Activated naive CD8-positive, alpha-beta T cell (primary cell): ENCODE measurements around the gene SUMO2.
"Not testable (repeated sequence)": the region's sequence is repeated elsewhere in the genome, so short reads cannot be mapped to it uniquely, and the experiment has no call there.

Experiments used
- H3K27ac Mint-ChIP-seq: one replicate; pipeline ENCODE4 v1.8.0; 2021; ENCODE audit warnings: mixed read lengths
- H3K27me3 Mint-ChIP-seq: one replicate; pipeline ENCODE4 v1.8.0; 2021; ENCODE audit warnings: mixed read lengths
- H3K36me3 Mint-ChIP-seq: one replicate; pipeline ENCODE4 v1.8.0; 2021; ENCODE audit warnings: mixed read lengths
- H3K4me1 Mint-ChIP-seq: one replicate; pipeline ENCODE4 v1.8.0; 2021; ENCODE audit warnings: low read depth, mixed read lengths
- H3K4me3 Mint-ChIP-seq: one replicate; pipeline ENCODE4 v1.8.0; 2021; ENCODE audit warnings: mild to moderate bottlenecking, mixed read lengths
- H3K9me3 Mint-ChIP-seq: one replicate; pipeline ENCODE4 v1.8.0; 2021; ENCODE audit warnings: low read depth, mixed read lengths

The SUMO2 gene

GRCh38 chr17:75138519-75138918 lies 44.2 kb downstream of the SUMO2 start:
- H3K4me3 Mint-ChIP-seq: no peak overlapping the region

GRCh38 chr17:75137762-75138161 lies 45.0 kb downstream of the SUMO2 start:
- H3K9me3 Mint-ChIP-seq, H3K27me3 Mint-ChIP-seq, H3K4me1 Mint-ChIP-seq, H3K4me3 Mint-ChIP-seq, H3K27ac Mint-ChIP-seq, H3K36me3 Mint-ChIP-seq: not testable (repeated sequence)

More at GRCh38 chr17:75138519-75138918, 44.2 kb downstream of the SUMO2 start:
- Mint-ChIP-seq H3K27me3 (no peaks in the 10 kb centered on the region), H3K4me1 (peaks cover 10% of the 10 kb centered on the region), H3K9me3 (no peaks in the 10 kb centered on the region), H3K27ac (no peak overlapping the region), H3K36me3 (no peaks in the 10 kb centered on the region)

GRCh38 chr17:75135946-75136345 lies 46.8 kb downstream of the SUMO2 start:
- Mint-ChIP-seq H3K27ac (no peak overlapping the region), H3K27me3 (no peaks in the 10 kb centered on the region), H3K9me3 (no peaks in the 10 kb centered on the region), H3K4me3 (no peak overlapping the region), H3K36me3 (no peaks in the 10 kb centered on the region), H3K4me1 (peaks cover 13% of the 10 kb centered on the region)

- Mint-ChIP-seq H3K36me3 (no peaks in the 10 kb centered on the region), H3K4me1 (peaks cover 13% of the 10 kb centered on the region), H3K27me3 (no peaks in the 10 kb centered on the region), H3K4me3 (no peak overlapping the region), H3K9me3 (no peaks in the 10 kb centered on the region), H3K27ac (no peak overlapping the region)
These were observed 47.3 kb downstream of the SUMO2 start for GRCh38 chr17:75135452-75135851.

GRCh38 chr17:75133607-75134347 lies 49.0 kb downstream of the SUMO2 start:
- H3K4me1 Mint-ChIP-seq: peaks cover 14% of the 10 kb centered on the region
- not testable (repeated sequence) for H3K27ac Mint-ChIP-seq, H3K27me3 Mint-ChIP-seq, H3K36me3 Mint-ChIP-seq, H3K9me3 Mint-ChIP-seq, H3K4me3 Mint-ChIP-seq

- Mint-ChIP-seq H3K4me3 (peak overlapping the region; percentile 38), H3K36me3 (no peaks in the 10 kb centered on the region), H3K27me3 (no peaks in the 10 kb centered on the region), H3K27ac (peak overlapping the region; percentile 6), H3K4me1 (peaks cover 14% of the 10 kb centered on the region), H3K9me3 (no peaks in the 10 kb centered on the region)
These were observed 49.8 kb downstream of the SUMO2 start for GRCh38 chr17:75133001-75133400.

- H3K9me3 Mint-ChIP-seq, H3K36me3 Mint-ChIP-seq, H3K27me3 Mint-ChIP-seq: not testable (repeated sequence)
- H3K27ac Mint-ChIP-seq: peak overlapping the region; percentile 89
- peak overlapping the region; percentile 89 for H3K4me3 Mint-ChIP-seq
- H3K4me1 Mint-ChIP-seq: peaks cover 14% of the 10 kb centered on the region
These were observed 50.5 kb downstream of the SUMO2 start for GRCh38 chr17:75132018-75133000.

- Mint-ChIP-seq H3K36me3 (no peaks in the 10 kb centered on the region), H3K9me3 (no peaks in the 10 kb centered on the region), H3K4me3 (peak within 1 kb of the TSS; percentile 91), H3K27me3 (no peaks in the 10 kb centered on the region), H3K4me1 (peaks cover 15% of the 10 kb centered on the region), H3K27ac (peak within 1 kb of the TSS; percentile 89)
These were observed 51.3 kb downstream of the SUMO2 start, which contains the start of gene NT5C for GRCh38 chr17:75131278-75132017. NT5C (minus strand) TSS chr17:75131742; CDS start chr17:75131707, 35 bp downstream.

GRCh38 chr17:75130632-75131277 lies 52.0 kb downstream of the SUMO2 start:
- Mint-ChIP-seq H3K27me3 (no peaks in the 10 kb centered on the region), H3K36me3 (no peaks in the 10 kb centered on the region), H3K27ac (peak overlapping the region; percentile 89), H3K4me3 (peak overlapping the region; percentile 91), H3K4me1 (peaks cover 22% of the 10 kb centered on the region), H3K9me3 (no peaks in the 10 kb centered on the region)

- Mint-ChIP-seq H3K4me1 (peaks cover 24% of the 10 kb centered on the region), H3K27ac (peak overlapping the region; percentile 89), H3K36me3 (no peaks in the 10 kb centered on the region), H3K9me3 (no peaks in the 10 kb centered on the region), H3K27me3 (no peaks in the 10 kb centered on the region), H3K4me3 (peak overlapping the region; percentile 91)
These were observed 52.6 kb downstream of the SUMO2 start for GRCh38 chr17:75130059-75130631.

GRCh38 chr17:75129576-75129975 lies 53.2 kb downstream of the SUMO2 start:
- peak overlapping the region; percentile 59 for H3K4me3 Mint-ChIP-seq
- H3K36me3 Mint-ChIP-seq: no peaks in the 10 kb centered on the region
- no peaks in the 10 kb centered on the region for H3K9me3 Mint-ChIP-seq
- peaks cover 29% of the 10 kb centered on the region for H3K4me1 Mint-ChIP-seq
- H3K27me3 Mint-ChIP-seq: no peaks in the 10 kb centered on the region
- peak overlapping the region; percentile 46 for H3K27ac Mint-ChIP-seq

GRCh38 chr17:75128694-75129505 lies 53.9 kb downstream of the SUMO2 start:
- Mint-ChIP-seq H3K27me3 (no peaks in the 10 kb centered on the region), H3K36me3 (no peaks in the 10 kb centered on the region), H3K4me1 (peaks cover 36% of the 10 kb centered on the region), H3K4me3 (peak overlapping the region; percentile 59), H3K9me3 (no peaks in the 10 kb centered on the region), H3K27ac (no peak overlapping the region)

GRCh38 chr17:75127936-75128335 lies 54.8 kb downstream of the SUMO2 start:
- H3K4me1 Mint-ChIP-seq: peaks cover 38% of the 10 kb centered on the region
- H3K4me3 Mint-ChIP-seq: peak overlapping the region; percentile 38
- not testable (repeated sequence) for H3K9me3 Mint-ChIP-seq, H3K27me3 Mint-ChIP-seq, H3K36me3 Mint-ChIP-seq
- H3K27ac Mint-ChIP-seq: peak overlapping the region; percentile 70
